GM13977 (cell line): ENCODE results near the gene BLTP3A.

Experiments
- DNase-seq: peaks from one replicate; pipeline ENCODE4 v3.0.0; 2012; ENCODE audit warnings: low spot score
- in situ Hi-C: fragments of 300-500 bp; cut with MboI; formaldehyde crosslinking; loops from one replicate; pipeline ENCODE4 v1.12.0; 2022; ENCODE audit warnings: low sequenced_read_pairs, low pct_unique_long_range_greater_than_20kb, mixed read lengths, inconsistent platforms; ENCODE audit not compliant: unreplicated experiment
- TF ChIP-seq, protein P1 (sequence below): IDR thresholded peaks from 2 replicates; pipeline ENCODE4 v1.5.1; 2012; ENCODE audit warnings: mild to moderate bottlenecking, control low read depth; ENCODE audit not compliant: insufficient read depth; ENCODE audit errors: extremely low read depth, missing control alignments

Gene BLTP3A

DNA sequence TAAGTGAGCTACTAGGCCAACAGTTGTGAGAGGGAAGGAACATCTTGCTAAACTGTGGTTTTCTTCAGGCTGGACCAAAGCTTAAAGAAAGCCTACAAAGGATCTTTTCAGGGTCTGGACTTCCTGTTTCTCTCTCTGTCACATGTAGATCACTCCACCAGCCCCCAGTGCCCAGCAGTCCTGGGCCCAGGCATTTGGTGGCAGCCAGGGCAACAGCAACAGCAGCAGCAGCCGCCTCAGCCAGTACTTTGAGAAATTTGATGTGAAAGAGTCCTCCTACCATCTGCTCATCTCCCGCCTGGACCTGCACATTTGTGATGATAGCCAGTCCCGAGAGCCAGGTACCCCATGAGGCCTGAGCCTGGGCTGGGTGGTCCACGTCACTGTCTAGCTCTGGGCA, 44.1 kb downstream of the BLTP3A start:
- DNase-seq = no peak
- in situ Hi-C loops = no loop called here
- TF ChIP-seq, protein P1, sequence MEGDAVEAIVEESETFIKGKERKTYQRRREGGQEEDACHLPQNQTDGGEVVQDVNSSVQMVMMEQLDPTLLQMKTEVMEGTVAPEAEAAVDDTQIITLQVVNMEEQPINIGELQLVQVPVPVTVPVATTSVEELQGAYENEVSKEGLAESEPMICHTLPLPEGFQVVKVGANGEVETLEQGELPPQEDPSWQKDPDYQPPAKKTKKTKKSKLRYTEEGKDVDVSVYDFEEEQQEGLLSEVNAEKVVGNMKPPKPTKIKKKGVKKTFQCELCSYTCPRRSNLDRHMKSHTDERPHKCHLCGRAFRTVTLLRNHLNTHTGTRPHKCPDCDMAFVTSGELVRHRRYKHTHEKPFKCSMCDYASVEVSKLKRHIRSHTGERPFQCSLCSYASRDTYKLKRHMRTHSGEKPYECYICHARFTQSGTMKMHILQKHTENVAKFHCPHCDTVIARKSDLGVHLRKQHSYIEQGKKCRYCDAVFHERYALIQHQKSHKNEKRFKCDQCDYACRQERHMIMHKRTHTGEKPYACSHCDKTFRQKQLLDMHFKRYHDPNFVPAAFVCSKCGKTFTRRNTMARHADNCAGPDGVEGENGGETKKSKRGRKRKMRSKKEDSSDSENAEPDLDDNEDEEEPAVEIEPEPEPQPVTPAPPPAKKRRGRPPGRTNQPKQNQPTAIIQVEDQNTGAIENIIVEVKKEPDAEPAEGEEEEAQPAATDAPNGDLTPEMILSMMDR = no peak

DNA sequence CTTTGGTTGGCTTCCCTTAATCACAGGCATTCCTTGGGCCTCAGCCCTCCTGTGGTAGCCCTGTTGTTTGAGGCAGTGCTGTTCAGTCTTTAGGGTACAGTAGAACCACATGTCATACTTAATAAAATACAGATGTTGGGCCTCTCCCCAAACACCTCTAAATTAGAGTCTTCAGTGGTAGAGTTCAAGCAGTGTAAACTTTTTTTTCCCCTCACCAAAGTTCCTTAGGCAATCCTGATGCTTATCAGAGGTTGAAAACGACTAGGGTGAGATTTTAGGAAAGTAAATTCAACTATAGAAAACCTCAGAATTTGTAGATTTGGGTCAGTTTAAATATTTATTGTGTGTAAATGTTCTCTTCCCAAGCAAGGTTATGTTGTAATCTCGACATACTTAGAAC, 44.6 kb downstream of the BLTP3A start:
- DNase-seq = no peak
- TF ChIP-seq, protein P1 = no peak
- in situ Hi-C loops = no loop called here

DNA sequence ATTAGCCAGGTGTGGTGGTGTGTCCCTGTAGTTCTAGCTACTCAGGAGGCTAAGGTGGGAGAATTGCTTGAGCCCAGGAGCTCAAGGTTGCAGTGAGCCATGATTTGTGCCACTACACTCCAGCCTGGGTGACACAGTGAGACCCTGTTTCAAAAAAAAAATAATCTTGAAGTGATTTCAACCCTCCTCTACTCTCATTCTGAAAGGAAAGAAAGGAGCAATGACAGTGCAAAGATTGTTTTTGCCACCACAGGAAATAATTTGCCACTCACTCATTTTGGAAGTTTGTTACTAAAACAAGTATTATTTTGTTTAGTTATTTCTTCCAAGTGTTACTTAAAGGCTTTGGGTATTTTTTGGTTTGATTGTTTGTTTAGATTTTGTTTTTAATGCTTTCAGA, 45.6 kb downstream of the BLTP3A start:
- TF ChIP-seq, protein P1 = no peak
- no peak for DNase-seq
- in situ Hi-C loops = no loop called here

DNA sequence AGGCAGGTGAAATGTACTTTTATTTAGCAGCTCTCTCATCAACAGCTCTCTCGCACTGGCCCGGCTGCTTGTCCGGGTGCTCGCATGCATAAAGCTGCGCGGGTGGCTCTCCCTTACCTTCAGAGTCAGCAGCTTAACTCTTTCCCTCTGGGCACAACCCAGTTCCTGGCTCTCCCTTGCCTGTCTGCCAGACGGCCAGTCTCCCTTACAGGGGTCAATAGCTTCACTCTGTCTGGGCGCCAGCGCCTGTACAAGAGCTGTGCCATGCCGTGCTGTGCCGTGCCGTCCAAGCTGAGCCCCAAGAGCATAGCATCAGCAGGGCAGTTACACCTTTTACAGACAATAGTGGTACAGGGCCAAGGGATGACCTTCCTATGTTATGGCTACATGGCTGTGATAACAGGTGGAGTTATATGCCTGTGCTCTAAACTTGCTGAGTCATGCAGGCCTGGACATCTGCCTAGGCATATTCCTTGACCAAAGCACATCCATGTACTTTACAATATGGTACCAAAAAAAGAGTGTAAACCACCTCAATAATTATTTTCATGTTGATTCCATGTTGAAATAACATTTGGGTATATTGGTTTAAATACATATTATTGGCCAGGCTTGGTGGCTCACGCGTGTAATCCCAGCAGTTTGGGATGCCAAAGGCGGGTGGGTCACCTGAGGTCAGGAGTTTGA, 47.9 kb downstream of the BLTP3A start:
- no peak for DNase-seq
- TF ChIP-seq, protein P1 = no peak
- in situ Hi-C loops = no loop called here
